OCI-LY3 (cell line): ENCODE measurements around the gene RAB29.

Source experiments
- CTCF ChIP-seq: fragments of 200-600, 300-600 bp; sonication (generic); IDR thresholded peaks from 2 replicates; pipeline ENCODE4 v1.5.1; 2014; ENCODE audit warnings: antibody characterized with exemption, low read length, low read depth
- EZH2phosphoT487 ChIP-seq: fragments of 200-600 bp; shearing (Covaris generic); IDR thresholded peaks from 2 replicates; pipeline ENCODE4 v1.6.1; 2018; ENCODE audit warnings: antibody characterized with exemption, mixed run types, low read depth

- TF ChIP-seq CTCF (no peak), EZH2phosphoT487 (no peak)
These were observed 876 bp downstream of the RAB29 start for GRCh38 chr1:205774198-205775014.
